Vagina (tissue), 2 donors: ENCODE results near the gene CRY2. TPM values are rescaled to one million over a fixed set of nuclear protein-coding genes. Genes with fewer than 3 reads are reported as not detected.
"Not testable (repeated sequence)": the region's sequence is repeated elsewhere in the genome, so short reads cannot be mapped to it uniquely, and the experiment has no call there.

Experiments used
- DNase-seq, 2 donors: peaks; one replicate each; pipeline ENCODE4 v3.0.0-alpha.2; 2017; ENCODE audit errors: extremely low spot score in 2 of 2
- H3K27ac ChIP-seq: fragments of 200-600 bp; sonication (generic); one replicate; pipeline ENCODE4 v1.5.1; 2019
- H3K27me3 ChIP-seq: fragments of 200-600 bp; sonication (generic); one replicate; pipeline ENCODE4 v1.5.1; 2019
- H3K36me3 ChIP-seq, 2 donors: fragments of 200-600 bp; sonication (generic); one replicate each; pipeline ENCODE4 v1.5.1; 2017 to 2019
- H3K4me1 ChIP-seq: fragments of 200-600 bp; sonication (generic); one replicate; pipeline ENCODE4 v1.5.1; 2019
- H3K4me3 ChIP-seq, 2 donors: fragments of 200-600 bp; sonication (generic); 1 replicate in 1 of 2; 2 replicates in 1 of 2; pipeline ENCODE4 v1.5.1; 2016 to 2019
- H3K9me3 ChIP-seq: fragments of 200-600 bp; sonication (generic); one replicate; pipeline ENCODE4 v1.5.1; 2019
- POLR2A ChIP-seq, 2 donors: fragments of 450-650 bp; IDR thresholded peaks; one replicate each; pipeline ENCODE4 v1.6.1; 2017; ENCODE audit warnings: antibody characterized with exemption in 2 of 2, mild to moderate bottlenecking in 2 of 2, moderate library complexity in 2 of 2
- POLR2AphosphoS5 ChIP-seq, 2 donors: sonication (generic); formaldehyde crosslinking; IDR thresholded peaks; one replicate each; pipeline ENCODE4 v1.9.0; 2017; ENCODE audit warnings: antibody characterized with exemption in 2 of 2, mild to moderate bottlenecking in 2 of 2, low read depth in 1 of 2; ENCODE audit not compliant: insufficient read depth in 1 of 2
- intact Hi-C: fragments of 100-400 bp; cut with DNase I; formaldehyde crosslinking; loops from one replicate; pipeline ENCODE4 v1.15.1; 2023
- total RNA-seq: library from RNA; depleted of rRNA; stranded (reverse); fragments of >200 nt; gene quantifications from one replicate; pipeline ENCODE4 v1.2.3, GENCODE V29; 2016
- TF ChIP-seq, protein P1 (sequence below), 3 experiments: fragments of 450-650 bp in 2 of 3; fragments of 200-600 bp in 1 of 3; sonication (generic) in 1 of 3; IDR thresholded peaks; one replicate each; pipeline ENCODE4 v1.5.1; 2017 to 2019; ENCODE audit warnings: antibody characterized with exemption in 3 of 3, mild to moderate bottlenecking in 2 of 3, moderate library complexity in 2 of 3

The CRY2 gene
- total RNA-seq, 1 donor from 2014 or later: 54.3 TPM

GRCh38 chr11:45806072-45806933, 41.0 kb upstream of the CRY2 start:
- Histone ChIP-seq H3K27me3 (no peaks in the 10 kb centered on the region), H3K27ac (peak overlapping the region; percentile 94), H3K9me3 (no peaks in the 10 kb centered on the region), H3K36me3 (peaks cover 3 to 18% of the 10 kb centered on the region in 2 donors), H3K4me3 (peak overlapping the region; percentile 91 to 97), H3K4me1 (peaks cover 48% of the 10 kb centered on the region)
- TF ChIP-seq, protein P1, sequence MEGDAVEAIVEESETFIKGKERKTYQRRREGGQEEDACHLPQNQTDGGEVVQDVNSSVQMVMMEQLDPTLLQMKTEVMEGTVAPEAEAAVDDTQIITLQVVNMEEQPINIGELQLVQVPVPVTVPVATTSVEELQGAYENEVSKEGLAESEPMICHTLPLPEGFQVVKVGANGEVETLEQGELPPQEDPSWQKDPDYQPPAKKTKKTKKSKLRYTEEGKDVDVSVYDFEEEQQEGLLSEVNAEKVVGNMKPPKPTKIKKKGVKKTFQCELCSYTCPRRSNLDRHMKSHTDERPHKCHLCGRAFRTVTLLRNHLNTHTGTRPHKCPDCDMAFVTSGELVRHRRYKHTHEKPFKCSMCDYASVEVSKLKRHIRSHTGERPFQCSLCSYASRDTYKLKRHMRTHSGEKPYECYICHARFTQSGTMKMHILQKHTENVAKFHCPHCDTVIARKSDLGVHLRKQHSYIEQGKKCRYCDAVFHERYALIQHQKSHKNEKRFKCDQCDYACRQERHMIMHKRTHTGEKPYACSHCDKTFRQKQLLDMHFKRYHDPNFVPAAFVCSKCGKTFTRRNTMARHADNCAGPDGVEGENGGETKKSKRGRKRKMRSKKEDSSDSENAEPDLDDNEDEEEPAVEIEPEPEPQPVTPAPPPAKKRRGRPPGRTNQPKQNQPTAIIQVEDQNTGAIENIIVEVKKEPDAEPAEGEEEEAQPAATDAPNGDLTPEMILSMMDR (IDR thresholded peaks at IDR 0.05): no peak
- TF ChIP-seq POLR2A (IDR thresholded peaks at IDR 0.05) (no peak), POLR2AphosphoS5 (IDR thresholded peaks at IDR 0.05; ENCODE audit: insufficient read depth in 1 of 2, low read depth in 1 of 2) (no peak)
- DNase-seq: peak in 1 of 2 donors; percentile 87
- intact Hi-C loops: no loop called here

DNA sequence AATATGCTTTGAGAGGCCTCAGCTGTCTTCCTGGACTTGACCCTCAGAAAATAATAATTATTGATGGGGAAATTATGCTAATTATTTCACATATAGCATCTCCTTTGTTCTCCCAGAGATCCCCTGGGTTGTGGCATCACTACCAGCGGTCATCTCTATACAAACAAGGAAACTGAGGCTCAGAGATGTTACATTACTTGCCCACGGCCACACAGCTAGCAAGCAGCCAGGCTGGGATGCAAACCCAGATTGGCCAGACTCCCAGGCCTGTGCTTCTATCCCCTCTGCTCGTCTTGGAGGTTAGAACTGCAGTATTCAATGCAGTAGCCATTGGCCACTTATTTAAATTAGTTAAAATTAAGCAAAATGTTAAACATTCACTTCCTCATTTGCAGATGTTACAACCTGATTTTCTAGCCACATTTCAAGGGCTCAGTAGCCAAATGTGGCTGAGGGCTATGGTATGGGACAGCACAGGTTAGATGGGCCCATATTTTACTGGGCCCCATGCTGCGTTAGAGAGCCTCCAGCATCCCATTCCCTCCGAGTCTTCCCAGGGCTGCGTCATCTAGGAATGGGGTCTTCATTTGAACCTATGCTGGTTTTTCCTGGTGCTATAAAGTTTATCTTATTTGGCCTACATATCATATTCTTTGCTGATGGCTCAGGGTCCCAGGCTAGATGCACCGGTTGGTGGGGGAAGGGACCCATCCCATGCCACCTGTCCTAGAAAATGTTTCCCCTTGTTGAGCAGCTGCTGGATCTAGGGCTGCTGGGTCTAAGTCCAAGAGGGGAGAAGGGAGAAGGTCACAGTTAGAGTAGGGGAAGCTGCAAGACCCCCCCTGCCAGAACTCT, 40.1 kb upstream of the CRY2 start:
- H3K4me3 ChIP-seq: peak overlapping the region in 1 of 2 donors; percentile 91
- peaks cover 48% of the 10 kb centered on the region for H3K4me1 ChIP-seq
- intact Hi-C loops: no loop called here
- peak in 1 of 2 donors; percentile 78 for DNase-seq
- TF ChIP-seq POLR2A (IDR thresholded peaks at IDR 0.05) (no peak), POLR2AphosphoS5 (IDR thresholded peaks at IDR 0.05; ENCODE audit: insufficient read depth in 1 of 2, low read depth in 1 of 2) (no peak)
- TF ChIP-seq, protein P1 (IDR thresholded peaks at IDR 0.05): no peak
- H3K27ac ChIP-seq: no peak overlapping the region
- H3K27me3 ChIP-seq: no peaks in the 10 kb centered on the region
- peaks cover 3 to 27% of the 10 kb centered on the region in 2 donors for H3K36me3 ChIP-seq
- no peaks in the 10 kb centered on the region for H3K9me3 ChIP-seq

DNA sequence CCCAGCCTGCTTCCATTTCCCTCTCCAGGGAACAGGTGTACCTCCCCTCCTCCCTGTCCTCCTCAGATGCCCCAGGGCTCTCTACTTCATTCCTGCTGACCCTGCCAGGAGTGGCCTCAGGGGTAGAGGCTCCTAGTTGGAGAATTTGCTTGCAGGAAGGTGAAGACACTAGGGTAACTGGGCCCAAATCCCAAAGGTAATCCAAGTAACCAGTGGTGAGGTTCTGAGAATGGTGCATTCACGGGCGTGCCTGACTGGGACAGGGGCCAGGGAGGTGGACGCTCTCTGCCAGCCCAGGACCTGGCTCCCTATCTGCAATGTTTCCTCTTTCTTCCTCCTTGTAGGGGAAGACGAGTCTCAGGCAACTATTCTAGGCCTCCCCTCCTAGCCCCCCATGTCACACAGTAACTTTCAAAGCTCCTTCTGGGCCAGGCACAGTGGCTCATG, 39.5 kb upstream of the CRY2 start:
- Histone ChIP-seq H3K4me1 (peaks cover 48% of the 10 kb centered on the region), H3K27ac (no peak overlapping the region), H3K4me3 (no peak overlapping the region), H3K9me3 (no peaks in the 10 kb centered on the region), H3K36me3 (peaks cover 3 to 30% of the 10 kb centered on the region in 2 donors), H3K27me3 (no peaks in the 10 kb centered on the region)
- TF ChIP-seq POLR2A (IDR thresholded peaks at IDR 0.05): no peak
- no peak for DNase-seq
- intact Hi-C loops: no loop called here

DNA sequence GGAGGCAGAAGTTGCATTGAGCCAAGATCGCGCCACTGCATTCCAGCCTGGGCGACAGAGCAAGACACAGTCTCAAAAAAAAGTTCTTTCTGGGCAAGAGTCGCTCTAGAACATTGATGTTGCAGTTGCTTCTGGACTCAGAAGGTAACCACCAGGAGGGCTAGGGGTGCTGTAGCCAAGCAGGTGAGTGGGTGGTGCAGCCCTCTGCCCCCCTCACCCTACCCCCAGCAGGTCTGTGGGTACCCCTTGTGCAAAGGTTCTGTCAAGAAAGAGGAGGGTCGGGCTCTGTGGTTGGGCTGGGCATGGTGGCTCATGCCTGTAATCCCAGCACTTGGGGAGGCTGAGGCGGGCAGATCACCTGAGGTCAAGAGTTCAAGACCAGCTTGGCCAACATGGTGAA, 38.8 kb upstream of the CRY2 start:
- DNase-seq: peak in 1 of 2 donors; percentile 77
- H3K9me3 ChIP-seq, H3K4me3 ChIP-seq, H3K27ac ChIP-seq, intact Hi-C loops, H3K27me3 ChIP-seq: not testable (repeated sequence)
- H3K36me3 ChIP-seq: peaks cover 3 to 30% of the 10 kb centered on the region in 2 donors
- H3K4me1 ChIP-seq: peaks cover 47% of the 10 kb centered on the region

- no peak overlapping the region for H3K4me3 ChIP-seq
- no peak overlapping the region for H3K27ac ChIP-seq
- no peaks in the 10 kb centered on the region for H3K27me3 ChIP-seq
- TF ChIP-seq, protein P1 (IDR thresholded peaks at IDR 0.05): no peak
- TF ChIP-seq POLR2A (IDR thresholded peaks at IDR 0.05): no peak
- no peak for TF ChIP-seq POLR2AphosphoS5 (IDR thresholded peaks at IDR 0.05; ENCODE audit: insufficient read depth in 1 of 2, low read depth in 1 of 2)
- DNase-seq: no peak
- peaks cover 3 to 30% of the 10 kb centered on the region in 2 donors for H3K36me3 ChIP-seq
- intact Hi-C loops: no loop called here
- peaks cover 41% of the 10 kb centered on the region for H3K4me1 ChIP-seq
- H3K9me3 ChIP-seq: no peaks in the 10 kb centered on the region
These were observed 37.5 kb upstream of the CRY2 start for GRCh38 chr11:45809456-45810395.
